Activated naive CD4-positive, alpha-beta T cell treated with anti-CD3 and anti-CD28 coated beads, Interleukin-2, amount 10 ng/mL, durations not matched to agents 7 days and 5 days (primary cell): ENCODE measurements around the gene ARSI.

ENCODE experiments used
- CTCF ChIA-PET: fragments of 350-600 bp; sonication (Branson Sonifier 250); formaldehyde crosslinking; loops from one replicate; lab custom pipeline; 2021; ENCODE audit warnings: antibody characterized with exemption; lab: Charles Lee
- DNase-seq: peaks from one replicate; pipeline ENCODE4 v3.0.0-alpha.2; 2020
- H3K27ac Mint-ChIP-seq: one replicate; pipeline ENCODE4 v1.8.0; 2021; ENCODE audit warnings: mild to moderate bottlenecking, moderate library complexity, mixed read lengths
- H3K27me3 Mint-ChIP-seq: one replicate; pipeline ENCODE4 v1.8.0; 2021; ENCODE audit warnings: mild to moderate bottlenecking, mixed read lengths
- H3K36me3 Mint-ChIP-seq: one replicate; pipeline ENCODE4 v1.8.0; 2021; ENCODE audit warnings: mixed read lengths
- H3K4me1 Mint-ChIP-seq: one replicate; pipeline ENCODE4 v1.8.0; 2021; ENCODE audit warnings: mixed read lengths
- H3K4me3 Mint-ChIP-seq: one replicate; pipeline ENCODE4 v1.8.0; 2021; ENCODE audit warnings: mild to moderate bottlenecking, moderate library complexity, mixed read lengths
- H3K9me3 Mint-ChIP-seq: one replicate; pipeline ENCODE4 v1.8.0; 2021; ENCODE audit warnings: mixed read lengths

Gene ARSI

DNA sequence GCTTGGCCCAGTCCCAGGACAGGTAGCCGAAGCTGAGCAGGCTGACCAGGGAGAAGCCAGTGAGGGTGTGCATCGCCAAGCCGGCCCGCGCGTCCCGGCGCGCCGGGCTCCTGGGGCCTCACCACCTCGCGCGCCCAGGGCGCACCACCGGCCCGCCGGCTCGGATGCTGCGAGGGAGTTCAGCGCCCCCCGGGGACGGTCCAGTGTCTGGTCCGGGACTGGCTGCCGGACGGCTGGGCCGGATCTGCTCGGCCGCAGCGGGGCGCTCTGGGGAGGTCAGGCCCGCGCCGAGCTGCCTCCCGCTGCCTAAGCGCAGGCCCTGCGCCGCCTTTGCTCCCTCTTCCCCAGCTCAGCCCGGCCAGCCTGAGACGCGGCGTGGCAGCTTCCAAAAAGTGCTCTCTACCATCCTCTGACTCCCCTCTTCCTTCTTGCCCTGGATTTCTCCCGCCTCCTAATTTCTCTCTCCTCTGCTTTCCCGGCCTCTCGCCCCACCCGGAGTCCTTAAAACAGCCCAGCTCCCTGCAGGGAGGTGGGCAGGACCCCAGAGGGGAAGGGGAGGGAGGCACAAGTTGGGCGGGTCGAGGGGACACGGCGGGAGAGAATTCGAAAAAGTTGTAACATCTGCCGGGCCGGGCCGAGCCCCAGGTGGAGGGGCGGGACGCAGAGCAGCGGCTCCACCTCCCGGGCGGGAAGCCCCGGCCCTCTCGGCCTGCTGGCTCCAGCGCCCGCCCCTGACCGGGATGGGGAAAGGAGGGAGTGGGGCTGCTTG lies at the start of gene ARSI:
Gene ARSI, minus strand, starts transcription at position 605 of the 769 bp plus-strand sequence. Its CDS starts 532 bp downstream, at position 73.
- DNase-seq, result no peak
- no peak within 1 kb of the TSS for H3K27ac Mint-ChIP-seq
- H3K36me3 Mint-ChIP-seq, result no peaks in the 10 kb centered on the region
- CTCF ChIA-PET, result no interaction called here
- H3K27me3 Mint-ChIP-seq, result peaks cover 58% of the 10 kb centered on the region
- no peaks in the 10 kb centered on the region for H3K9me3 Mint-ChIP-seq
- no peaks in the 10 kb centered on the region for H3K4me1 Mint-ChIP-seq
- H3K4me3 Mint-ChIP-seq, result no peak within 1 kb of the TSS

DNA sequence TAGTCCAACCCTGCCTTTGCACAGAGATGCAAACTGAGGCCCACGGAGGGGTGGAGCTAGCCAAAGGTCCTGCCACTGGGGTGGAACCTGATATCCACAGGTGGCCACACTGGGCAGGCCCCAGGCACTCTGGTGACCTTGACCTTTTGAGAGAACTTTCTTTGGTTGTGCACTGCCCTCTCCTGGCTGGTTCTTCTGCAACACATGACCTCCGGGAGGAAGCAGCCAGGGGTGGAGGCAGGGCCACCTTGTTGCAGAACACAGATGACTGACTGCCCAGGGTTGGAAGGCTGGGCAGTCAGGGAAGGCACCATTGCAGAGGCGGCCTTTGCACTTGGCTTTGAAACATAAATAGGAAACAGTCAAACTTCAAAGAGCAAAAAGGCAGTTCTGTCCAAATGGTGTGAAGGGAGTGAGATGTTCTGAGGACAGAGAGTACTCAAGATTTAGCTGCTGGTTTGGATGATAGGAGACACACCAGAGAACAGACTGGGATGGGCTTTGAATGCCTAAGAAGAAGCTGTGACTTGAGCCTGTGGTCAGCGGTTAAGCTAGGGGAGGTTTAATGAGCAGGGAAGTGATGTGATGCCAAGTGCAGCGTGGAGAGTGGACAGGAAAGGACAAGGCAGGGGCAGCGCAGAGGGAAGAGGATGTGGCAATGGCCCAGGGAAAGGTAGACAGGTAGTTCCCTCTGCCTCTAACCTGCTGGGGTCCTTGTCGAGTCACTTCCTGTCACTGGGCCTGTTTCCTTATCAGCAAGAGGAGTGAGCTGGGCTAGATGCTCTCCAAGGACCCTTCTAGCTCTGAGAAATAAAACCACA lies 48.0 kb upstream of the ARSI start:
- CTCF ChIA-PET, result interaction anchor here (0.6 to 2.3 kb wide), 20 partner anchors 11 to 517 kb away, joined by 3 to 17 read pairs (median 4); partner anchors contain the start of gene CD74
- peak overlapping the region; percentile 22 for H3K27ac Mint-ChIP-seq
- H3K4me3 Mint-ChIP-seq, result no peak overlapping the region
- H3K27me3 Mint-ChIP-seq, result peaks cover 26% of the 10 kb centered on the region
- peak; percentile 69 for DNase-seq
- H3K9me3 Mint-ChIP-seq, result no peaks in the 10 kb centered on the region
- H3K36me3 Mint-ChIP-seq, result no peaks in the 10 kb centered on the region
- peaks cover 13% of the 10 kb centered on the region for H3K4me1 Mint-ChIP-seq

DNA sequence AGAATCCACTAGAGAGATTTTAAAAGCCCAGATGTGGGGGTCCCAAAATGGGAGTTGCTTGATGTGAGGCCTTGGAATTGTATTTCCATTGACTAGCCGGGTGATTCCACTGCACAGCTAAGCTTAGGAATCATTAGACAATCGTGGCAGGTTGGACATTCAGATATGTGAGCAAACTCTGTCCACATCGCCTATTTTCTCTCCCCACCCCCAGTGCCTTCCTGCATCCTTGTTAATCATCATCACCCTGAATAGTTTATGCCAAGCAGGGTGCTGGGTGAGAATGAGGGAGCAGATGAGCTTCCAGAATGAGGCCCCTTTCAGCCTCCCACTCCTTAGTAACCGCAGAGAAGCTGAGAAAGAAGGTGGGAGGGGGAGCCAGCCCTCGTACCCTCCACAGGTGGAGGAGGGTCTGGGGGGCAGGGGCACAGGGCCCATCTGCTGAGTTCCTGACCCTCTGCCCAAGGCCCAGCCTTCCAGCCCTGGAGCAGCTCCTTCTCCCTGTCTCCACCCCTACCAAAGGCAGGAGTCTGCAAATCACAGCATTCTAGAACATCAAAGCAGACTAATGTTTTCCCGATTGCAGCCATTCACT lies 47.1 kb upstream of the ARSI start:
- no peak for DNase-seq
- peaks cover 13% of the 10 kb centered on the region for H3K4me1 Mint-ChIP-seq
- CTCF ChIA-PET, result interaction anchor here (0.6 to 2.3 kb wide), 19 partner anchors 10 to 516 kb away, joined by 3 to 17 read pairs (median 4); no protein-coding TSS in a partner anchor
- no peaks in the 10 kb centered on the region for H3K9me3 Mint-ChIP-seq
- no peaks in the 10 kb centered on the region for H3K36me3 Mint-ChIP-seq
- H3K27me3 Mint-ChIP-seq, result peaks cover 19% of the 10 kb centered on the region
- no peak overlapping the region for H3K4me3 Mint-ChIP-seq
- no peak overlapping the region for H3K27ac Mint-ChIP-seq

GRCh38 chr5:150347451-150347850 lies 44.7 kb upstream of the ARSI start:
- H3K9me3 Mint-ChIP-seq, result no peaks in the 10 kb centered on the region
- CTCF ChIA-PET, result no interaction called here
- H3K27ac Mint-ChIP-seq, result no peak overlapping the region
- no peak overlapping the region for H3K4me3 Mint-ChIP-seq
- peaks cover 12% of the 10 kb centered on the region for H3K27me3 Mint-ChIP-seq
- no peak for DNase-seq
- H3K4me1 Mint-ChIP-seq, result peaks cover 21% of the 10 kb centered on the region
- H3K36me3 Mint-ChIP-seq, result no peaks in the 10 kb centered on the region

DNA sequence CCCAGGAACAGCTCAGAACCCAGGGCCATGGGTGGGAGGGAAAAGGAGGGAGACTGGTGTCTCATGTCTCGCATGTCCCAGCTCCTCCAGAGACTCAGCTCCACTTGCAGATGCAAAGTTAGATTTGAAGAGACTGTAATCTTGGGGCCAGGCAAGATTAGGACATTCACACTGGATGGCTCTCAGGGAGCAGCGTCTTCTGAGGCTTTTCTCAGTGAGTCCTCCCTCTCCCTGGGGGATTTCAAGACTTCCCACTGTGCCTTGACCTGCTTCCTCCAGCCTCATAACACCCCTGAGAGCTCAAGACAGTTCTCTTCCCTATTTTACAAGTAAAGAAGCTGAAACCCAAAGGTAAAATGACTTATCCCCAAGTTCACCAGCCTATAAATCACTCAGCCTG lies 44.3 kb upstream of the ARSI start:
- H3K4me1 Mint-ChIP-seq, result peaks cover 24% of the 10 kb centered on the region
- no peak overlapping the region for H3K4me3 Mint-ChIP-seq
- CTCF ChIA-PET, result no interaction called here
- peaks cover 9% of the 10 kb centered on the region for H3K27me3 Mint-ChIP-seq
- no peak overlapping the region for H3K27ac Mint-ChIP-seq
- H3K36me3 Mint-ChIP-seq, result no peaks in the 10 kb centered on the region
- no peak for DNase-seq
- no peaks in the 10 kb centered on the region for H3K9me3 Mint-ChIP-seq

- H3K36me3 Mint-ChIP-seq, result no peaks in the 10 kb centered on the region
- H3K9me3 Mint-ChIP-seq, result no peaks in the 10 kb centered on the region
- DNase-seq, result no peak
- CTCF ChIA-PET, result no interaction called here
- H3K27me3 Mint-ChIP-seq, result peaks cover 7% of the 10 kb centered on the region
- H3K27ac Mint-ChIP-seq, result no peak overlapping the region
- H3K4me3 Mint-ChIP-seq, result no peak overlapping the region
- peaks cover 24% of the 10 kb centered on the region for H3K4me1 Mint-ChIP-seq
Observed at GRCh38 chr5:150346592-150346991, 43.9 kb upstream of the ARSI start.

DNA sequence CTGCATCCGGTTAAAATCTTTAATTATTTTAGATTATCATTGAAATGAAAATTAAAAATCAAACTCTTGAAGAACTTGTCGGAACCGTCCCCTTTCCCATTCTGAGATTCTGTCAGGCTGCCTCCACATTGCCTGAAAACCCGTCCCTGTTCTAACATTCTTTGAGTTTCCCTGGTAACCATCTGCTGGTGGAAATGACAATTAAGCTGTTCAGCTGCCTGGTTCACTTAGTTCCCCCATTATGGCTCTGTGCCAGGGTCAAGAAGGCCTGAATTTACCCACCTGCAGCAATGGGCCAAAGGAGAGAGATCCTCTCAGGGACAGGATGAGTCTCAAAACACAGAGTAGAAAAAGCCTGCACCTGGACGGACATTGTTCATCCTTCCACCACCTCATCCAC lies 43.0 kb upstream of the ARSI start:
- no peaks in the 10 kb centered on the region for H3K9me3 Mint-ChIP-seq
- H3K4me1 Mint-ChIP-seq, result peaks cover 17% of the 10 kb centered on the region
- CTCF ChIA-PET, result no interaction called here
- peaks cover 7% of the 10 kb centered on the region for H3K27me3 Mint-ChIP-seq
- no peaks in the 10 kb centered on the region for H3K36me3 Mint-ChIP-seq
- DNase-seq, result no peak
- H3K4me3 Mint-ChIP-seq, result no peak overlapping the region
- H3K27ac Mint-ChIP-seq, result no peak overlapping the region

- Mint-ChIP-seq H3K9me3 (no peaks in the 10 kb centered on the region), H3K4me1 (peaks cover 13% of the 10 kb centered on the region), H3K27me3 (peaks cover 7% of the 10 kb centered on the region), H3K36me3 (no peaks in the 10 kb centered on the region), H3K27ac (no peak overlapping the region), H3K4me3 (no peak overlapping the region)
- CTCF ChIA-PET, result interaction anchor here (0.6 kb wide), 1 partner anchor 14 kb away, joined by 3 read pairs; no protein-coding TSS in a partner anchor
- DNase-seq, result no peak
Observed at GRCh38 chr5:150343994-150344631, 41.4 kb upstream of the ARSI start.

DNA sequence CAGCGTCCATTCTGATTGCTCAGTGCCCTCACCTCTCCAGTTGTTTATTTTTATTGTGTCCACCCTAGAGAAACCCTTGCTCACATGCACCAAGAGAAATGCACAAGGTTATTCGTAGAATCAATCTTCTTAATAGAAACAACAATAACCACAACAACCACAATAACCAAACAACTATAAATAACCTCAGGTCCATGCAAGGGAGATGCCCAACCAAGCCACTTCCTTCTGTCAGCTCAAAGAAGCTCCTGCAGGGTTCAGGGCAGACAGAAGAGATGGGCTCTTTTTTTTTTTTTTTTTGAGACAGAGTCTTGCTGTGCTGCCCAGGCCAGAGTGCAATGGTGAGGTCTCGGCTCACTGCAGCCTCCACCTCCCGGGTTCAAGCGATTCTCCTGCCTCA lies 39.9 kb upstream of the ARSI start:
- Mint-ChIP-seq H3K4me3 (no peak overlapping the region), H3K27ac (no peak overlapping the region), H3K4me1 (peaks cover 13% of the 10 kb centered on the region), H3K27me3 (peaks cover 7% of the 10 kb centered on the region), H3K9me3 (no peaks in the 10 kb centered on the region), H3K36me3 (no peaks in the 10 kb centered on the region)
- CTCF ChIA-PET, result interaction anchor here (0.6 kb wide), 1 partner anchor 48 kb away, joined by 3 read pairs; no protein-coding TSS in a partner anchor
- DNase-seq, result no peak

DNA sequence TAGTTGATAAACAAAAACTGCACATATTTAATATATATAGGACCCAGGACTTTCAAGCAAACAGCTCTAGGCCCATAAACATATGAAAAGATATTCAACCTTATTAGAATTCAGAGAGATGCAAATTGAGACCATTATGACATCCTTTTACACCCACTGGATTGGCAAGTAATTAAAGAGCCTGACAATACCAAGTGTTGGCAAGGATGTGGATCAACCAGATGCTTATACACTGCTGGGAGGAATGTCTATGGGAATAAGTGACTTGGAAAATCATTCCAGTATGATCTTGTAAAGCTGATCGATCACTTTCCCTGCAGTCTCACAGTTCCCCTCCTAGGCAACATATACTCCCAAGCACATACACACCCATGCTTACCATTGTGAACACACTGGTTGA lies 39.3 kb upstream of the ARSI start:
- Mint-ChIP-seq H3K4me3 (no peak overlapping the region), H3K4me1 (peaks cover 13% of the 10 kb centered on the region), H3K36me3 (no peaks in the 10 kb centered on the region), H3K27ac (no peak overlapping the region), H3K27me3 (peaks cover 7% of the 10 kb centered on the region), H3K9me3 (no peaks in the 10 kb centered on the region)
- CTCF ChIA-PET, result interaction anchor here (0.6 kb wide), 1 partner anchor 49 kb away, joined by 3 read pairs; no protein-coding TSS in a partner anchor
- DNase-seq, result no peak

DNA sequence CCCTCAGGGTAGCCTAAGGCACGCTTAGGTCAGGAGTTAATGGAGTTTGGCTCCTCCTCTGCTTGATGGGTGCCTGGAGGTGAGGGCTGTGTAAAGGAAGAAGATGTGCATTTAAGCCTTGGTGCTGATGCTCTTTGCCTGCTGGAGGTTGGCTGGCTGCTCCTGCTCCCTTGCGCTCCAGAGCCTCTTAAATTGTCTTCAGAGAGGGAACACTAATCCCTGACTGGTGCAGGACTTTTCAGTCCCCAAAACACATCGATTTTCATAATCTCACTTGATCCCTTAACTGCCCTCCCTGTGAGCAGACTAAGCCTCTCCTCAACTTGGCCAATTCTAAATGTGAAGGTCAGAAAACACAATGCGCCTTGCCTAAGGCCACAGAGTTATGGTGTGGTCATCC lies 38.6 kb upstream of the ARSI start:
- Mint-ChIP-seq H3K27ac (no peak overlapping the region), H3K27me3 (peaks cover 7% of the 10 kb centered on the region), H3K9me3 (no peaks in the 10 kb centered on the region), H3K4me3 (no peak overlapping the region), H3K4me1 (peaks cover 13% of the 10 kb centered on the region), H3K36me3 (no peaks in the 10 kb centered on the region)
- CTCF ChIA-PET, result no interaction called here
- DNase-seq, result no peak

- H3K27me3 Mint-ChIP-seq, result peaks cover 9% of the 10 kb centered on the region
- no peaks in the 10 kb centered on the region for H3K9me3 Mint-ChIP-seq
- no peak overlapping the region for H3K27ac Mint-ChIP-seq
- CTCF ChIA-PET, result interaction anchor here (2.3 kb wide), 1 partner anchor 9 kb away, joined by 7 read pairs; no protein-coding TSS in a partner anchor
- H3K4me3 Mint-ChIP-seq, result no peak overlapping the region
- no peak for DNase-seq
- H3K36me3 Mint-ChIP-seq, result no peaks in the 10 kb centered on the region
- H3K4me1 Mint-ChIP-seq, result peaks cover 13% of the 10 kb centered on the region
Observed at GRCh38 chr5:150340614-150341255, 38.0 kb upstream of the ARSI start.

DNA sequence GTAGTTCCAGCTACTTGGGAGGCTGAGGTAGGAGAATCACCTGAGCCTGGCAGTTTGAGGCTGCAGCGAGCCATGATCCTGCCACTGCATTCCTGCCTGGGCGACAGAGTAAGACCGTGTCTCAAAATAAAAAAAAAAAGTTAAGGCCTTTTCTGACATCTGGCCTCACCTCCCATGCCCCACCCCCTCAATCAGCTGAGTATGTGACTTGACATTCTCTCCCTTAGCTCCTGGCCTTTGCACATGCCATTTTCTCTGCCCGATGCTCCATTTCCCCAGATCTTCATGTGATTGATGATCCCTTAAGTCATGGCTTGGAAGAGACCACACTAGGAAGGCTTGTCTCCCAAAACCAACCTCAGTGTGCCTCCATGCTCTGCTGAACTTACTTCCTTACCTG lies 37.1 kb upstream of the ARSI start:
- H3K4me3 Mint-ChIP-seq, result no peak overlapping the region
- no peak for DNase-seq
- peaks cover 13% of the 10 kb centered on the region for H3K4me1 Mint-ChIP-seq
- peaks cover 17% of the 10 kb centered on the region for H3K27me3 Mint-ChIP-seq
- H3K36me3 Mint-ChIP-seq, result no peaks in the 10 kb centered on the region
- no peak overlapping the region for H3K27ac Mint-ChIP-seq
- no peaks in the 10 kb centered on the region for H3K9me3 Mint-ChIP-seq
- CTCF ChIA-PET, result interaction anchor here (2.3 kb wide), 1 partner anchor 10 kb away, joined by 7 read pairs; no protein-coding TSS in a partner anchor
